Mammary microvascular endothelial cell (primary cell): ENCODE results near the gene ZNF776. TPM values are rescaled to one million over a fixed set of nuclear protein-coding genes. Genes with fewer than 3 reads are reported as not detected.

Source experiments
- total RNA-seq: library from RNA; depleted of rRNA; stranded (reverse); fragments of >200 nt; gene quantifications from 2 replicates; pipeline ENCODE4 v1.2.3, GENCODE V29; 2015

ZNF776 gene
- total RNA-seq, result 7.9 and 14.7 TPM in 2 replicates

DNA sequence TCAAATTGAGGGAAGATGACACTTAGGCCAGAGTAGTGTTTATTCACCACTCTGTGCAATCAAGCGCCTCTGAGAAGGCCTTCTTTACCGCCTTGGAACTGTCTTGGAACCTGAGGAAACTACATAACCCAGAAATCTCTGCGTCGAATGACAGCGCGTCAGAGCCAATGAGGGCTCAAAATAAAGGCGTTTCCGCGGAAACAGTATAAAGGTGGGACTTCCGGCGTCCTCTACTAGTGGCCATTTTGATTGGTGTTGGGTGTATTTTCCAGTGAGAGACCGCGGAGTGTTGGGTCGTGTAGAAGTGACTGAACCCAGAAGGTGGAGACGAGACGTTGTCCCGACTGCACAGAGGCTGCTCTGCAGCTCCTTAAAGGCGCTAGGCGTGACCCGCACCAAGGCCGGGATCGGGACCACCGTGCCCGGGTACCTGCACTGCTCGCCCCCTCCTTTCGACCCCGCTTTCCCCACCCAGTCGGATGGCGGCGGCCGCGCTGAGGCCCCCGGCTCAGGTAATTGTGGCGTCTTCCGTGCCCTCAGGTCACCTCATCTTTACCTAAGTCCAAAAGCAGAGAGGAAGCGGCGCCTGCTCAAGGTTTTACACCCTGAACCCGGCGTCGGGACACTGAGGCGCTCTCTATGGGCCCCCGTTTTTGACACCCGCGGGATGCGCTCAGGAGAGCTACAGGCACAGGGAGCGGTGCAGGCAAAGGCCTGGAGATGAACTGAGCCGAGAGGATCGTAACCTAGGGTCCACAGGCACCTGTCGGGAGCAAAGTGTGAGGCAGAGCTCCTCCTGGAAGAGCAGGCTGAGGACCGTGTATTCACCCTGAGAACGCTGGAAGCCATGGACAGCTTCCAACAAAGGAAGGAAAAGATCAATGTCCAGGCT is at the start of gene ZNF776:
ZNF776 (plus strand) TSS at position 236 of the 892 bp plus-strand sequence; CDS start at position 480, 244 bp downstream.

GRCh38 chr19:57708641-57709361 is 37.8 kb upstream of the ZNF776 start, which contains the start of gene ZNF154:
Gene ZNF154 (minus strand): TSS chr19:57709204. CDS start chr19:57708971, 233 bp downstream.

GRCh38 chr19:57769345-57770131 is 22.9 kb downstream of the ZNF776 start, which contains the start of gene ZNF586:
Gene ZNF586 (plus strand): TSS chr19:57769676. CDS start chr19:57769843, 167 bp downstream.

Other genes with a start within 250 kb of the ZNF776 start
- gene ZNF773, start 246.9 kb upstream of the ZNF776 start, total RNA-seq, result 1.7 and 5.9 TPM in 2 replicates
- 0.93 and 1.6 TPM in 2 replicates for gene ZNF549, start 219.5 kb upstream of the ZNF776 start, total RNA-seq
- gene ZNF550, start 187.0 kb upstream of the ZNF776 start, total RNA-seq, result 2.5 and 4.1 TPM in 2 replicates
- gene ZNF416, start 167.9 kb upstream of the ZNF776 start, total RNA-seq, result 2.9 and 3.0 TPM in 2 replicates
- gene ZIK1, start 162.7 kb upstream of the ZNF776 start, total RNA-seq, result 2.8 and 3.2 TPM in 2 replicates
- 4.1 and 7.9 TPM in 2 replicates for gene ZNF530, start 146.9 kb upstream of the ZNF776 start, total RNA-seq
- gene ZNF134, start 132.6 kb upstream of the ZNF776 start, total RNA-seq, result 7.3 and 8.6 TPM in 2 replicates
- gene ZNF211, start 113.6 kb upstream of the ZNF776 start, total RNA-seq, result 4.4 and 6.1 TPM in 2 replicates
- not detected in 2 replicates for gene ZSCAN4, start 77.9 kb upstream of the ZNF776 start, total RNA-seq
- gene ZNF551, start 64.8 kb upstream of the ZNF776 start, total RNA-seq, result 4.1 and 5.2 TPM in 2 replicates
- 0.33 and 0.34 TPM in 2 replicates for gene ZNF154, start 37.6 kb upstream of the ZNF776 start, total RNA-seq
- gene ZNF671, start 19.2 kb upstream of the ZNF776 start, total RNA-seq, result 2.6 and 3.1 TPM in 2 replicates
- 4.8 and 5.1 TPM in 2 replicates for gene ZNF586, start 22.9 kb downstream of the ZNF776 start, total RNA-seq
- 4.7 and 7.6 TPM in 2 replicates for gene ZNF552, start 68.1 kb downstream of the ZNF776 start, total RNA-seq
- 10.1 TPM in 2 replicates for gene ZNF587B, start 83.5 kb downstream of the ZNF776 start, total RNA-seq
- 10.1 and 13.0 TPM in 2 replicates for gene ZNF587, start 103.0 kb downstream of the ZNF776 start, total RNA-seq
- 4.9 and 6.5 TPM in 2 replicates for gene ZNF814, start 142.2 kb downstream of the ZNF776 start, total RNA-seq
- gene ZNF417, start 169.8 kb downstream of the ZNF776 start, total RNA-seq, result 3.1 and 5.5 TPM in 2 replicates
- gene ZNF418, start 188.6 kb downstream of the ZNF776 start, total RNA-seq, result 0.40 and 2.2 TPM in 2 replicates
- gene ZNF256, start 200.9 kb downstream of the ZNF776 start, total RNA-seq, result 1.7 and 3.0 TPM in 2 replicates
- gene C19orf18, start 227.7 kb downstream of the ZNF776 start, total RNA-seq, result 0.13 TPM in 1 of 2 replicates, not detected in the other